22Rv1 (cell line): ENCODE results near the gene ADAR.

Source experiments
- ZFX ChIP-seq: fragments of 450-650 bp; IDR thresholded peaks from 2 replicates; pipeline ENCODE4 v1.6.1; 2017; ENCODE audit warnings: antibody characterized with exemption, borderline replicate concordance
- TF ChIP-seq, protein P1 (sequence below): fragments of 450-650 bp; IDR thresholded peaks from 2 replicates; pipeline ENCODE4 v1.5.1; 2017; ENCODE audit warnings: mild to moderate bottlenecking

DNA sequence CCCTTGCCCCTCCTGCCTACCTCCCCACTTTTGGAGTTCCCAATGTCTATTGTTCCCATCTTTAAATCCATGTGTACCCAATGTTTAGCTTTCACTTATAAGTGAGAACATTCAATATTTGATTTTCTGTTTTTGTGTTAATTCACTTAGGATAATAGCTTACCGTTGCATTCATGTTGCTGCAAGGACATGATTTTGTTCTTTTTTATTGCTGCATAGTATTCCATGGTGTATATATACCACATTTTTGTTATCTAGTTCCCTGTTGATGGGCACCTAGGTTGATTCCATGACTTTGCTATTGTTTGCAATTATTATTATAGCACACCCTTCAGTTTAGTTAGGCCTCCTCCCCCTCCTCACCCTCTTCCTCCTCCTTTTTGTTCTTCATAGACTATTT, 33.5 kb upstream of the ADAR start:
- TF ChIP-seq, protein P1, sequence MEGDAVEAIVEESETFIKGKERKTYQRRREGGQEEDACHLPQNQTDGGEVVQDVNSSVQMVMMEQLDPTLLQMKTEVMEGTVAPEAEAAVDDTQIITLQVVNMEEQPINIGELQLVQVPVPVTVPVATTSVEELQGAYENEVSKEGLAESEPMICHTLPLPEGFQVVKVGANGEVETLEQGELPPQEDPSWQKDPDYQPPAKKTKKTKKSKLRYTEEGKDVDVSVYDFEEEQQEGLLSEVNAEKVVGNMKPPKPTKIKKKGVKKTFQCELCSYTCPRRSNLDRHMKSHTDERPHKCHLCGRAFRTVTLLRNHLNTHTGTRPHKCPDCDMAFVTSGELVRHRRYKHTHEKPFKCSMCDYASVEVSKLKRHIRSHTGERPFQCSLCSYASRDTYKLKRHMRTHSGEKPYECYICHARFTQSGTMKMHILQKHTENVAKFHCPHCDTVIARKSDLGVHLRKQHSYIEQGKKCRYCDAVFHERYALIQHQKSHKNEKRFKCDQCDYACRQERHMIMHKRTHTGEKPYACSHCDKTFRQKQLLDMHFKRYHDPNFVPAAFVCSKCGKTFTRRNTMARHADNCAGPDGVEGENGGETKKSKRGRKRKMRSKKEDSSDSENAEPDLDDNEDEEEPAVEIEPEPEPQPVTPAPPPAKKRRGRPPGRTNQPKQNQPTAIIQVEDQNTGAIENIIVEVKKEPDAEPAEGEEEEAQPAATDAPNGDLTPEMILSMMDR: no peak
- TF ChIP-seq ZFX: no peak
